Measurements from ENCODE around the gene CFAP126.

- no peak for TF ChIP-seq CTCF (IDR thresholded peaks at IDR 0.05; ENCODE audit: insufficient read depth, low read depth, low read length)
- no peak for TF ChIP-seq EZH2 (IDR thresholded peaks at IDR 0.05; ENCODE audit: insufficient read depth, low read length)
Measured at GRCh38 chr1:161359291-161359690, 8.4 kb downstream of the CFAP126 start.

All from astrocyte (in vitro differentiated cells and primary cell).